Loucy (cell line): ENCODE data around the gene GPR150.

Experiments used
- EZH2phosphoT487 ChIP-seq: fragments of 200-600 bp; IDR thresholded peaks from 2 replicates; pipeline ENCODE4 v1.6.1; 2018; ENCODE audit warnings: antibody characterized with exemption, mild to moderate bottlenecking, moderate library complexity, borderline replicate concordance
- TF ChIP-seq, protein P1 (sequence below): fragments of 200-600 bp; sonication (generic); conservative IDR thresholded peaks from 2 replicates; pipeline ENCODE4 v1.5.1; 2014; ENCODE audit warnings: mild to moderate bottlenecking, antibody characterized with exemption, low read length

DNA sequence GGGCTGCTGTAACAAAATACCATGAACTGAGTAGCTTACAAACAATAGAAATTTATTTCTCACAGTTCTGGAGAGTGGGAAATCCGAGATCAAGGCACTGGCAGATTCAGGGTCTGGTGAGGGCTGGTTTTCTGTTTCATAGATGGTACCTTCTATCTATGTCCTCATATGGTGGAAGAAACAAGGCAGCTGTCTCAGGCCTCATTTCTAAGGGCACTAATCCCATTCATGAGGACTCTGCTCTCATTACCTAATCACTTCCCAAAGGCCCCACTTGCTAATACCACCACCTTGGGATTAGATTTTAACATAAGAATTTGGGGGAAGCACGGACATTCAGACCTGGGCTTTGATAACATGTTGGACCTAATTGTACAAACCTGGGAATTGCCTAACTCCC is 40.2 kb downstream of the GPR150 start:
- TF ChIP-seq, protein P1, sequence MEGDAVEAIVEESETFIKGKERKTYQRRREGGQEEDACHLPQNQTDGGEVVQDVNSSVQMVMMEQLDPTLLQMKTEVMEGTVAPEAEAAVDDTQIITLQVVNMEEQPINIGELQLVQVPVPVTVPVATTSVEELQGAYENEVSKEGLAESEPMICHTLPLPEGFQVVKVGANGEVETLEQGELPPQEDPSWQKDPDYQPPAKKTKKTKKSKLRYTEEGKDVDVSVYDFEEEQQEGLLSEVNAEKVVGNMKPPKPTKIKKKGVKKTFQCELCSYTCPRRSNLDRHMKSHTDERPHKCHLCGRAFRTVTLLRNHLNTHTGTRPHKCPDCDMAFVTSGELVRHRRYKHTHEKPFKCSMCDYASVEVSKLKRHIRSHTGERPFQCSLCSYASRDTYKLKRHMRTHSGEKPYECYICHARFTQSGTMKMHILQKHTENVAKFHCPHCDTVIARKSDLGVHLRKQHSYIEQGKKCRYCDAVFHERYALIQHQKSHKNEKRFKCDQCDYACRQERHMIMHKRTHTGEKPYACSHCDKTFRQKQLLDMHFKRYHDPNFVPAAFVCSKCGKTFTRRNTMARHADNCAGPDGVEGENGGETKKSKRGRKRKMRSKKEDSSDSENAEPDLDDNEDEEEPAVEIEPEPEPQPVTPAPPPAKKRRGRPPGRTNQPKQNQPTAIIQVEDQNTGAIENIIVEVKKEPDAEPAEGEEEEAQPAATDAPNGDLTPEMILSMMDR = no peak
- no peak for TF ChIP-seq EZH2phosphoT487
